Heart right ventricle (tissue), 16 donors: ENCODE results near the gene PFKL. TPM values are rescaled to one million over a fixed set of nuclear protein-coding genes. Genes with fewer than 3 reads are reported as not detected.
"Not testable (repeated sequence)": the region's sequence is repeated elsewhere in the genome, so short reads cannot be mapped to it uniquely, and the experiment has no call there.

Experiments used
- ATAC-seq, 8 donors: fragments of 200-7000 bp; cut with Tn5 transposase; one replicate each; pipeline ENCODE4 v1.9.1; 2020; ENCODE audit warnings: mild to moderate bottlenecking in 8 of 8, moderate library complexity in 8 of 8, moderate number of reproducible peaks in 1 of 8
- DNase-seq, 2 donors: peaks; one replicate each; pipeline ENCODE4 v3.0.0-alpha.2; 2020
- H3K27ac ChIP-seq, 10 donors: fragments of 200-600 bp; sonication (generic) in 2 of 10; one replicate each; pipeline versions ENCODE4 v1.5.0 to v1.8.0; 2020 to 2022; ENCODE audit warnings: mild to moderate bottlenecking in 3 of 10
- H3K27me3 ChIP-seq, 7 donors: fragments of 200-600 bp; one replicate each; pipeline ENCODE4 v1.8.0; 2021 to 2022; ENCODE audit warnings: mild to moderate bottlenecking in 2 of 7
- H3K36me3 ChIP-seq, 9 donors: fragments of 200-600 bp; sonication (generic) in 1 of 9; one replicate each; pipeline versions ENCODE4 v1.5.0 to v1.8.0; 2020 to 2022; ENCODE audit warnings: mild to moderate bottlenecking in 2 of 9
- H3K4me1 ChIP-seq, 9 donors: fragments of 200-600 bp; sonication (generic) in 1 of 9; one replicate each; pipeline versions ENCODE4 v1.5.0 to v1.8.0; 2020 to 2022; ENCODE audit warnings: mild to moderate bottlenecking in 4 of 9
- H3K4me3 ChIP-seq, 10 donors: fragments of 200-600 bp; sonication (generic) in 2 of 10; one replicate each; pipeline versions ENCODE4 v1.5.0 to v1.8.0; 2020 to 2022; ENCODE audit warnings: mild to moderate bottlenecking in 7 of 10, moderate library complexity in 2 of 10
- H3K9me3 ChIP-seq, 11 donors: fragments of 200-600 bp in 10 of 11; sonication (generic) in 2 of 11; one replicate each; pipeline versions ENCODE4 v1.5.0 to v1.8.0; 2013 to 2022; ENCODE audit warnings: mild to moderate bottlenecking in 2 of 11, control low read depth in 1 of 11, moderate library complexity in 1 of 11
- WGBS, 2 donors: extraction: QIAGEN DNeasy Blood & Tissue Kit; methylation state at CpG; one replicate each; pipeline ENCODE4 v1.1.7; 2013; ENCODE audit warnings: inconsistent platforms in 1 of 2; 5-methylcytosine and 5-hydroxymethylcytosine counted together
- intact Hi-C, 10 donors: fragments of 100-400 bp; cut with DNase I; formaldehyde crosslinking; loops; one replicate each; pipeline versions ENCODE4 v1.11.1 to v1.14.2; 2022
- polyA plus RNA-seq, 2 donors: library from polyadenylated mRNA; stranded (reverse); fragments of 200-250 nt; gene quantifications; one replicate each; pipeline ENCODE4 v1.2.3, GENCODE V29; 2013
- total RNA-seq, 10 donors: library from RNA; stranded (reverse); fragmentation: NEBNext Ultra II Directional in 3 of 10; extraction: Animal tissue kit (Norgen Biotek cat#: 25700) in 3 of 10; gene quantifications; one replicate each; pipeline versions ENCODE4 v1.2.1 to v1.2.4, GENCODE V29; 2021 to 2023
- TF ChIP-seq, protein P1 (sequence below), 9 donors: fragments of 200-600 bp; sonication (generic) in 2 of 9; IDR thresholded peaks; one replicate each; pipeline versions ENCODE4 v1.5.0 to v1.8.0; 2021 to 2022; ENCODE audit warnings: antibody characterized with exemption in 9 of 9, mild to moderate bottlenecking in 5 of 9, moderate library complexity in 1 of 9
- donor health status: Arrhythmogenic right ventricular cardiomyopathy.
- donor health status: ischemic (EF 13 %, LVEDD 7.1; RV severe dilation, severe dysfunction).
- donor health status: healthy with polysubstance abuse.
- donor health status: DM: no; HTN: yes; CAD: no.
- donor health status: DM: no; HTN: no; CAD: no.
- donor health status: ischemic (EF 25% LVEDD 6.9; RV normal size, moderate dysfunction).
- donor health status: ischemic (EF 25% LVEDD 5.7; RV mildly dilated, moderate dysfunction).
- donor health status: healthy.
- donor health status: DM: yes; HTN: yes; CAD: no.
- donor health status: Ischemic cardiomyopathy.
- donor health status: ischemic (EF 35%, LVEDD 5.7; RV mildly dilated, moderate dysfunction).
- donor health status: nonischemic (EF 11% LVEDD 7.7; RV severe dilation, severe dysfunction).
- donor health status: DM: yes; HTN: yes; CAD: no.
- donor health status: PGD.
- donor health status: ischemic (EF 29% LVEDD 5.4; RV normal size, mild dysfunction).
- donor health status: nonischemic (EF 23%, LVEDD 6.1; RV moderate dilation, normal function).

Gene PFKL
- total and polyA plus RNA-seq, 12 donors: 34.7 to 84.4 (median 43.8) TPM

DNA sequence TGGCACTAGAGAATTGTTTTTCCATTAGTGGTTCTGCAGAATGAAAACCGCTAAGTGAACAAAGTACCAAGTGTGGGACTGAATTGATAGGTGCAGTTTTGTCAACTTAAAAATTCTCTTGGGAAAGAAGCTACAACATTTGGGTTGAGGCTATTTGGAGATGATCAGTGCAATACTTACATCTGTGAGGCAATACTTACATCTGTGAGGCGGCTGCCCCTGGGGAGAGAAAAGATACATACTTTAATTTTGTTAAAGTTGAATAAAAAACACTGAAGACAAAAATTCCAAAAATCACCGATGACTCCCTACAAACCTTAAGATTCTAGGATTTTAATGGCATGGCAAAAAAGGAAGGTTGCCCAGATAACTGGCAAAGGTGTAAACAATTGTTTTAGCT is 37.6 kb downstream of the PFKL start:
- no peaks in the 10 kb centered on the region for H3K27me3 ChIP-seq
- peaks cover 5 to 22% (median 18%) of the 10 kb centered on the region in 9 donors for H3K4me1 ChIP-seq
- TF ChIP-seq, protein P1, sequence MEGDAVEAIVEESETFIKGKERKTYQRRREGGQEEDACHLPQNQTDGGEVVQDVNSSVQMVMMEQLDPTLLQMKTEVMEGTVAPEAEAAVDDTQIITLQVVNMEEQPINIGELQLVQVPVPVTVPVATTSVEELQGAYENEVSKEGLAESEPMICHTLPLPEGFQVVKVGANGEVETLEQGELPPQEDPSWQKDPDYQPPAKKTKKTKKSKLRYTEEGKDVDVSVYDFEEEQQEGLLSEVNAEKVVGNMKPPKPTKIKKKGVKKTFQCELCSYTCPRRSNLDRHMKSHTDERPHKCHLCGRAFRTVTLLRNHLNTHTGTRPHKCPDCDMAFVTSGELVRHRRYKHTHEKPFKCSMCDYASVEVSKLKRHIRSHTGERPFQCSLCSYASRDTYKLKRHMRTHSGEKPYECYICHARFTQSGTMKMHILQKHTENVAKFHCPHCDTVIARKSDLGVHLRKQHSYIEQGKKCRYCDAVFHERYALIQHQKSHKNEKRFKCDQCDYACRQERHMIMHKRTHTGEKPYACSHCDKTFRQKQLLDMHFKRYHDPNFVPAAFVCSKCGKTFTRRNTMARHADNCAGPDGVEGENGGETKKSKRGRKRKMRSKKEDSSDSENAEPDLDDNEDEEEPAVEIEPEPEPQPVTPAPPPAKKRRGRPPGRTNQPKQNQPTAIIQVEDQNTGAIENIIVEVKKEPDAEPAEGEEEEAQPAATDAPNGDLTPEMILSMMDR (IDR thresholded peaks at IDR 0.05): no peak
- no peak overlapping the region for H3K4me3 ChIP-seq
- intact Hi-C loops: loop anchor here in 3 of 10 donors (2.0 to 5.0 kb wide), 2 partner anchors 35 to 37 kb away; partner anchors contain the start of gene PFKL (in 3 of the 3)
- H3K36me3 ChIP-seq: peaks cover 0 to 36% (median 2%) of the 10 kb centered on the region in 9 donors
- no peaks in the 10 kb centered on the region for H3K9me3 ChIP-seq
- ATAC-seq (no peak), DNase-seq (no peak)
- 72 to 84% methylated on average over 3 of the region's 3 CpGs for WGBS, 2 donors
- H3K27ac ChIP-seq: peak overlapping the region in 4 of 10 donors; percentile 62 to 98 (median 86)

GRCh38 chr21:44337941-44338895 is 38.4 kb downstream of the PFKL start:
- intact Hi-C loops: loop anchor here in 3 of 10 donors (2.0 to 5.0 kb wide), 2 partner anchors 36 to 37 kb away; partner anchors contain the start of gene PFKL (in 3 of the 3)
- TF ChIP-seq, protein P1 (IDR thresholded peaks at IDR 0.05): peak in 7 of 9 donors; percentile 37 to 62 (median 44)
- DNase-seq (peak; percentile 64 to 79), ATAC-seq (peak; percentile 16 to 54 (median 34))
- Histone ChIP-seq H3K36me3 (peaks cover 0 to 28% (median 0%) of the 10 kb centered on the region in 9 donors), H3K4me3 (peak overlapping the region in 9 of 10 donors; percentile 36 to 90 (median 54)), H3K27me3 (no peaks in the 10 kb centered on the region), H3K9me3 (no peaks in the 10 kb centered on the region), H3K27ac (peak overlapping the region in 9 of 10 donors; percentile 62 to 98 (median 84)), H3K4me1 (peaks cover 5 to 22% (median 18%) of the 10 kb centered on the region in 9 donors)
- 7 to 13% methylated on average over 19 to 25 of the region's 47 CpGs for WGBS, 2 donors

GRCh38 chr21:44338971-44339910 is 39.4 kb downstream of the PFKL start, which contains the start of gene CFAP410:
Gene CFAP410 (minus strand): TSS chr21:44339390. CDS start chr21:44339194, 196 bp downstream.
- no peaks in the 10 kb centered on the region for H3K27me3 ChIP-seq
- H3K4me1 ChIP-seq: peaks cover 5 to 22% (median 18%) of the 10 kb centered on the region in 9 donors
- intact Hi-C loops: loop anchor here in 3 of 10 donors (1.0 to 5.0 kb wide), 2 partner anchors 37 to 99 kb away; partner anchors contain the start of gene PFKL (in 2 of the 3)
- H3K4me3 ChIP-seq: peak within 1 kb of the TSS; percentile 53 to 97 (median 86)
- H3K9me3 ChIP-seq: no peaks in the 10 kb centered on the region
- DNase-seq (peak; percentile 92 to 96), ATAC-seq (peak; percentile 94 to 95 (median 94))
- peak within 1 kb of the TSS; percentile 91 to 99 (median 97) for H3K27ac ChIP-seq
- TF ChIP-seq, protein P1 (IDR thresholded peaks at IDR 0.05): no peak
- H3K36me3 ChIP-seq: peaks cover 0 to 28% (median 0%) of the 10 kb centered on the region in 9 donors
- 1 to 2% methylated on average over 72 to 86 of the region's 90 CpGs for WGBS, 2 donors

- H3K36me3 ChIP-seq, H3K9me3 ChIP-seq, H3K4me3 ChIP-seq, ATAC-seq, DNase-seq, H3K27ac ChIP-seq: not testable (repeated sequence)
- Histone ChIP-seq H3K27me3 (peaks cover 0 to 12% (median 0%) of the 10 kb centered on the region in 7 donors), H3K4me1 (peaks cover 5 to 22% (median 18%) of the 10 kb centered on the region in 9 donors)
- WGBS, 2 donors: 73 to 74% methylated on average over 12 of the region's 12 CpGs
- intact Hi-C loops: loop anchor here in 2 of 10 donors (10.0 kb wide), 2 partner anchors 113 to 133 kb away; partner anchors contain the start of gene LRRC3 (in 1 of the 2)
These were observed 42.0 kb downstream of the PFKL start for GRCh38 chr21:44341726-44342458.

DNA sequence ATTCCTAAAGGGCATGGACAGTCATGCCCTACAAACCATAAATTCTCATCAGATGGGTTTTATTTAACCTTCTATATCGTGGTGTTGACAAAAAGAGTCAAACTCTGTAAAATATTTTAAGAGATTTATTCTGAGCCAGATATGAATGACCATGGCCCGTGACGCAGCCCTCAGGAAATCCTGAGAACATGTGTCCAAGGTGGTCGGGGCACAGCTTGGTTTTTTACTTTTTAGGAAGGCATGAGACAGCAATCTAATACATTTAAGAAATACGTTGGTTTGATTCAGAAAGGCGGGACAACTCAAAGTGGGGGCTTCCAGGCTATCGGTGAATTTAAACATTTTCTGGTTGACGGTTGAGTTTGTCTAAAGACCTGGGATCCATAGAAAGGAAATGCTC is 43.1 kb downstream of the PFKL start:
- not testable (repeated sequence) for H3K4me3 ChIP-seq, DNase-seq, H3K27ac ChIP-seq, H3K9me3 ChIP-seq, H3K36me3 ChIP-seq, ATAC-seq
- Histone ChIP-seq H3K4me1 (peaks cover 5 to 15% (median 14%) of the 10 kb centered on the region in 9 donors), H3K27me3 (peaks cover 0 to 15% (median 3%) of the 10 kb centered on the region in 7 donors)
- intact Hi-C loops: loop anchor here in 2 of 10 donors (10.0 kb wide), 2 partner anchors 112 to 132 kb away; partner anchors contain the start of gene LRRC3 (in 1 of the 2)
- whole genome bisulfite sequencing, 2 donors: 78 to 81% methylated on average over 8 of the region's 8 CpGs
